Uterus (tissue), 4 donors: ENCODE results near the gene LY6G6F. TPM values are rescaled to one million over a fixed set of nuclear protein-coding genes. Genes with fewer than 3 reads are reported as not detected.

ENCODE experiments used
- DNase-seq, 2 donors: peaks; one replicate each; pipeline ENCODE4 v3.0.0-alpha.2; 2019 to 2020
- H3K27ac ChIP-seq, 2 donors: fragments of 200-600 bp; sonication (generic); 1 replicate in 1 of 2; 2 replicates in 1 of 2; pipeline ENCODE4 v1.5.1; 2016 to 2018
- H3K27me3 ChIP-seq, 2 donors: fragments of 200-600 bp; sonication (generic); one replicate each; pipeline ENCODE4 v1.5.1; 2018 to 2019; ENCODE audit warnings: control low read depth in 1 of 2
- H3K36me3 ChIP-seq, 2 donors: fragments of 200-600 bp; sonication (generic); one replicate each; pipeline ENCODE4 v1.5.1; 2019; ENCODE audit warnings: control low read depth in 1 of 2
- H3K4me1 ChIP-seq, 2 donors: fragments of 200-600 bp; sonication (generic); one replicate each; pipeline ENCODE4 v1.5.1; 2018 to 2019; ENCODE audit warnings: control low read depth in 1 of 2
- H3K4me3 ChIP-seq, 2 donors: fragments of 200-600 bp; sonication (generic); 1 replicate in 1 of 2; 2 replicates in 1 of 2; pipeline ENCODE4 v1.5.1; 2018 to 2019; ENCODE audit warnings: mild to moderate bottlenecking in 1 of 2
- H3K9me3 ChIP-seq, 2 donors: fragments of 200-600 bp; sonication (generic); one replicate each; pipeline ENCODE4 v1.5.1; 2019; ENCODE audit warnings: control low read depth in 1 of 2
- POLR2A ChIP-seq, 2 donors: fragments of 450-650 bp; IDR thresholded peaks; one replicate each; pipeline ENCODE4 v1.6.1; 2016; ENCODE audit warnings: antibody characterized with exemption in 2 of 2, mild to moderate bottlenecking in 1 of 2, moderate library complexity in 1 of 2
- intact Hi-C: fragments of 100-400 bp; cut with DNase I; formaldehyde crosslinking; loops from one replicate; pipeline ENCODE4 v1.15.1; 2023; ENCODE audit warnings: low total_unique reads
- total RNA-seq, 4 donors: library from RNA; depleted of rRNA in 3 of 4; stranded (reverse); fragments of >200 nt in 3 of 4; gene quantifications; one replicate each; pipeline versions ENCODE4 v1.1.0 to v1.2.4, GENCODE V29; 2014 to 2023
- TF ChIP-seq, protein P1 (sequence below), 4 experiments: fragments of 200-600 bp in 2 of 4; fragments of 450-650 bp in 2 of 4; sonication (generic) in 2 of 4; IDR thresholded peaks; one replicate each; pipeline ENCODE4 v1.5.1; 2016 to 2019; ENCODE audit warnings: antibody characterized with exemption in 4 of 4, mild to moderate bottlenecking in 2 of 4, moderate library complexity in 1 of 4
- donor health status: DM: yes; HTN: yes; CAD: no.

The LY6G6F gene
- total RNA-seq, 4 donors from 2014 or later: not detected

DNA sequence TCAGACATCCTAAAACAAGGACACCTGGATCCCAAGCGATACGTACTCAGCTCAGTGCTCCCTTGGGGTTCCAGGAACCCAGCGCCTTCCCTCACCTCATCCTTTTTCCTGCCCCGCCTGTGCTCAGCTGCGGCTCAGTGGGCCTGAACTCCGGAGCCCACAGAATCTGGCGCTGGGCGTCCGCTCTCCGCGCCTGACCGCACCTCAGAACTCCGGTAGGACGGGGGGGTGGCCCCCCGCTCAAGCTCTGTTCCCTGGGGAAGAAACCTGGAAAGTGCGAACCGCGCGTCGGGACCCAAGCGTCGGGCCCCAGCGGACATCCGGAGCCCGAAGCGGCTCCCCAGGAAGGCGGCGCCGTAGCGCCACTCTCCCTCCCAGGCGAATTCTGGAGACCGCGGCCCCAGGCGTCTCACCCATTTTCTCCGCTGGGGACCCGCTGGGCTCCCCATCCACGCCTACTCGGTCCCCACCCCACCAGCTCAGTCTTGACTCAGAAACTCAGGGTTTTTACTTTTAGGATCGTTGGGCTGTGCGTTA lies 25.5 kb upstream of the LY6G6F start:
- Histone ChIP-seq H3K9me3 (no peaks in the 10 kb centered on the region), H3K4me1 (peaks cover 0 to 4% of the 10 kb centered on the region in 2 donors), H3K27me3 (no peaks in the 10 kb centered on the region), H3K27ac (peak overlapping the region; percentile 71 to 88), H3K4me3 (peak overlapping the region; percentile 40 to 56), H3K36me3 (no peaks in the 10 kb centered on the region)
- DNase-seq: peak in 1 of 2 donors; percentile 57
- intact Hi-C loops: loop anchor here (5.0 kb wide), 1 partner anchor 151 kb away; no protein-coding TSS in a partner anchor
- peak in 1 of 2 donors; percentile 19 for TF ChIP-seq POLR2A (IDR thresholded peaks at IDR 0.05)
- TF ChIP-seq, protein P1, sequence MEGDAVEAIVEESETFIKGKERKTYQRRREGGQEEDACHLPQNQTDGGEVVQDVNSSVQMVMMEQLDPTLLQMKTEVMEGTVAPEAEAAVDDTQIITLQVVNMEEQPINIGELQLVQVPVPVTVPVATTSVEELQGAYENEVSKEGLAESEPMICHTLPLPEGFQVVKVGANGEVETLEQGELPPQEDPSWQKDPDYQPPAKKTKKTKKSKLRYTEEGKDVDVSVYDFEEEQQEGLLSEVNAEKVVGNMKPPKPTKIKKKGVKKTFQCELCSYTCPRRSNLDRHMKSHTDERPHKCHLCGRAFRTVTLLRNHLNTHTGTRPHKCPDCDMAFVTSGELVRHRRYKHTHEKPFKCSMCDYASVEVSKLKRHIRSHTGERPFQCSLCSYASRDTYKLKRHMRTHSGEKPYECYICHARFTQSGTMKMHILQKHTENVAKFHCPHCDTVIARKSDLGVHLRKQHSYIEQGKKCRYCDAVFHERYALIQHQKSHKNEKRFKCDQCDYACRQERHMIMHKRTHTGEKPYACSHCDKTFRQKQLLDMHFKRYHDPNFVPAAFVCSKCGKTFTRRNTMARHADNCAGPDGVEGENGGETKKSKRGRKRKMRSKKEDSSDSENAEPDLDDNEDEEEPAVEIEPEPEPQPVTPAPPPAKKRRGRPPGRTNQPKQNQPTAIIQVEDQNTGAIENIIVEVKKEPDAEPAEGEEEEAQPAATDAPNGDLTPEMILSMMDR (IDR thresholded peaks at IDR 0.05): peak in 3 of 4 experiments; percentile 29 to 36 (median 36)

DNA sequence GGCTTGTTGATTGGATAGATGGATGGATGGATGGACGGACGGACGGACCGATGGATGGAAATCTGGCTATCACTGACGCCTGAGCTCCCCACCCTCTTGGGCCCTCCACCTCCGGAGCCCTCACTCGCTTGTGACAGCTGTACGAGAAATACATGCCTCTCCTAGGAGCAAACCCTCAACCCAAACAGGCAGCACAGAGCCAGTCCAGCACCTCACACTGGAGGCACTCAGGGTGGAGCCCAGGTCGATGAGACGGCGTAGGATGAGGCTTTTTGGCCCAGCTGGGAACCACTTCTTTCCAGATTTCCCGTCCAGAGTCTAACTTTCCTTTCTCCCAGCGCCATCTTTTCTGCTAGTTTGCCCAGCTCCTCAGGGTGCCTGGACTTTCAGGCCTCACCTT lies 23.1 kb upstream of the LY6G6F start:
- no peaks in the 10 kb centered on the region for H3K36me3 ChIP-seq
- no peaks in the 10 kb centered on the region for H3K27me3 ChIP-seq
- H3K4me1 ChIP-seq: peaks cover 0 to 4% of the 10 kb centered on the region in 2 donors
- intact Hi-C loops: loop anchor here (5.0 kb wide), 1 partner anchor 149 kb away; no protein-coding TSS in a partner anchor
- no peak overlapping the region for H3K27ac ChIP-seq
- TF ChIP-seq POLR2A (IDR thresholded peaks at IDR 0.05): no peak
- TF ChIP-seq, protein P1 (IDR thresholded peaks at IDR 0.05): no peak
- DNase-seq: no peak
- H3K4me3 ChIP-seq: no peak overlapping the region
- H3K9me3 ChIP-seq: no peaks in the 10 kb centered on the region

DNA sequence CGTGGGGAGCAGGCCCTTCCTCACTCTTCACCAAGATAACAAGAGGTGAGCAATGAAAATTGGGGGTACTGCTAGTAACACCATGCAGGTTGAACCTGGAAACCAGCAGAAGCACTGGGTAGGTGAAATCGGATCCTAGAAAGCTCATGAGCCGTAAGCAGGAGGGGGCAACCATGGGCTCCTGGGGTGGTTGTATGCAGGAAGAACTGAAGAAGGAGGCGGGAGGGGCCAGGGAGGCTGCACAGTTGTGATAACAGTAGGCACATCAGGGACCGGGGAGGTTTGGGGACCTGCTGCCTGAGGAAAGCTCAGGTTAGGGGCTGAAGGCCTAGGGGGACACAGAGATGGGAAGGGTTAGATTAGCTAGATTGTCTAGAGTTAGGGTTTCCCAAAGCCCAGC lies 20.2 kb upstream of the LY6G6F start:
- no peaks in the 10 kb centered on the region for H3K4me1 ChIP-seq
- intact Hi-C loops: no loop called here

GRCh38 chr6:31687321-31687720 lies 19.3 kb upstream of the LY6G6F start:
- intact Hi-C loops: no loop called here
- TF ChIP-seq, protein P1 (IDR thresholded peaks at IDR 0.05): no peak
- no peak for TF ChIP-seq POLR2A (IDR thresholded peaks at IDR 0.05)
- no peaks in the 10 kb centered on the region for H3K27me3 ChIP-seq
- H3K36me3 ChIP-seq: no peaks in the 10 kb centered on the region
- H3K4me1 ChIP-seq: no peaks in the 10 kb centered on the region
- no peak overlapping the region for H3K4me3 ChIP-seq
- no peak overlapping the region for H3K27ac ChIP-seq
- DNase-seq: no peak
- no peaks in the 10 kb centered on the region for H3K9me3 ChIP-seq

More for the DNA sequence above, 20.2 kb upstream of the LY6G6F start:
- no peak for DNase-seq
- TF ChIP-seq, protein P1 (IDR thresholded peaks at IDR 0.05): no peak
- no peak for TF ChIP-seq POLR2A (IDR thresholded peaks at IDR 0.05)
- no peaks in the 10 kb centered on the region for H3K9me3 ChIP-seq
- no peak overlapping the region for H3K27ac ChIP-seq
- H3K27me3 ChIP-seq: no peaks in the 10 kb centered on the region
- no peaks in the 10 kb centered on the region for H3K36me3 ChIP-seq
- H3K4me3 ChIP-seq: no peak overlapping the region

GRCh38 chr6:31687860-31688693 lies 18.6 kb upstream of the LY6G6F start:
- intact Hi-C loops: no loop called here
- no peaks in the 10 kb centered on the region for H3K36me3 ChIP-seq
- no peak for DNase-seq
- no peak overlapping the region for H3K4me3 ChIP-seq
- H3K27me3 ChIP-seq: no peaks in the 10 kb centered on the region
- no peak for TF ChIP-seq POLR2A (IDR thresholded peaks at IDR 0.05)
- TF ChIP-seq, protein P1 (IDR thresholded peaks at IDR 0.05): no peak
- H3K9me3 ChIP-seq: no peaks in the 10 kb centered on the region
- H3K27ac ChIP-seq: no peak overlapping the region
- H3K4me1 ChIP-seq: no peaks in the 10 kb centered on the region
